Gastrocnemius medialis (tissue), 4 donors: ENCODE measurements around the gene PROZ.

Experiments
- CTCF ChIP-seq, 5 experiments: fragments of 450-650 bp in 3 of 5; fragments of 200-600 bp in 2 of 5; sonication (generic) in 2 of 5; IDR thresholded peaks in 4 of 5; conservative IDR thresholded peaks in 1 of 5; 1 replicate in 4 of 5; 2 replicates in 1 of 5; pipeline ENCODE4 v1.5.1; 2016 to 2019; ENCODE audit warnings: antibody characterized with exemption in 5 of 5, mild to moderate bottlenecking in 3 of 5, moderate library complexity in 3 of 5
- POLR2A ChIP-seq, 2 donors: fragments of 450-650 bp; IDR thresholded peaks; one replicate each; pipeline ENCODE4 v1.6.1; 2017; ENCODE audit warnings: antibody characterized with exemption in 2 of 2, mild to moderate bottlenecking in 2 of 2, moderate library complexity in 2 of 2

GRCh38 chr13:113143466-113144254 lies 14.8 kb upstream of the PROZ start:
- TF ChIP-seq CTCF (IDR thresholded peaks at IDR 0.05 in 4 of 5, conservative IDR thresholded peaks at IDR 0.05 in 1 of 5): no peak
- TF ChIP-seq POLR2A (IDR thresholded peaks at IDR 0.05): no peak
